ENCODE results near the gene MSANTD7.

DNA sequence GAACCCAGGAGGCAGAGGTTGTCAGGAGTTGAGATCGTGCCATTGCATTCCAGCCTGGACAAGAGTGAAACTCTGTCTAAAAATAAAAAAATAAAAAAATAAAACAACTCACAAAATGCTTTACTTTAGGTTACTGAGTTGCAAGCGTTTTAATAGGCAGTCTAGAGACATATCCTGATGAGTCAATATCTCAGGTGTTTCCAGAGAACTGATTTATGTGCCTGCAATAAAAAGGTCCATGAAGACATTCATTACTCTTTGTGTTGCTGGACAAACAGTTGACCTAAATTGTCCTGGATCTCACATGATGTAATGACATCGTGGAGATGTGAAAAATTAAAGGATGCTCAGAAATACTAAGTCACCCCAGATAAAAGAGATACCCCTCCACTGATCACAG, 31.8 kb upstream of the MSANTD7 start:
- TF ChIP-seq POLR2A (IDR thresholded peaks at IDR 0.05) = no peak
- TF ChIP-seq, protein P1, sequence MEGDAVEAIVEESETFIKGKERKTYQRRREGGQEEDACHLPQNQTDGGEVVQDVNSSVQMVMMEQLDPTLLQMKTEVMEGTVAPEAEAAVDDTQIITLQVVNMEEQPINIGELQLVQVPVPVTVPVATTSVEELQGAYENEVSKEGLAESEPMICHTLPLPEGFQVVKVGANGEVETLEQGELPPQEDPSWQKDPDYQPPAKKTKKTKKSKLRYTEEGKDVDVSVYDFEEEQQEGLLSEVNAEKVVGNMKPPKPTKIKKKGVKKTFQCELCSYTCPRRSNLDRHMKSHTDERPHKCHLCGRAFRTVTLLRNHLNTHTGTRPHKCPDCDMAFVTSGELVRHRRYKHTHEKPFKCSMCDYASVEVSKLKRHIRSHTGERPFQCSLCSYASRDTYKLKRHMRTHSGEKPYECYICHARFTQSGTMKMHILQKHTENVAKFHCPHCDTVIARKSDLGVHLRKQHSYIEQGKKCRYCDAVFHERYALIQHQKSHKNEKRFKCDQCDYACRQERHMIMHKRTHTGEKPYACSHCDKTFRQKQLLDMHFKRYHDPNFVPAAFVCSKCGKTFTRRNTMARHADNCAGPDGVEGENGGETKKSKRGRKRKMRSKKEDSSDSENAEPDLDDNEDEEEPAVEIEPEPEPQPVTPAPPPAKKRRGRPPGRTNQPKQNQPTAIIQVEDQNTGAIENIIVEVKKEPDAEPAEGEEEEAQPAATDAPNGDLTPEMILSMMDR (IDR thresholded peaks at IDR 0.05) = no peak

Measured in body of pancreas (tissue), 4 donors.